K562 (cell line): ENCODE results near the gene USP28. TPM values are rescaled to one million over a fixed set of nuclear protein-coding genes. Genes with fewer than 3 reads are reported as not detected.

ENCODE experiments used
- BCL6 ChIP-seq: fragments of 250-450 bp; sonication (Bioruptor Pico); IDR thresholded peaks from 2 replicates; pipeline ENCODE4 v1.4.0; 2020
- CBX1 ChIP-seq: sonication (generic); IDR thresholded peaks from 2 replicates; pipeline ENCODE4 v1.6.1; 2016; ENCODE audit warnings: antibody characterized with exemption, low read depth, mild to moderate bottlenecking
- CC2D1A ChIP-seq: fragments of 450-650 bp; IDR thresholded peaks from 2 replicates; pipeline ENCODE4 v1.6.1; 2017; ENCODE audit warnings: mild to moderate bottlenecking
- CXXC5 ChIP-seq: fragments of 250-450 bp; sonication (Bioruptor Pico); IDR thresholded peaks from 2 replicates; pipeline ENCODE4 v1.8.0; 2022; ENCODE audit warnings: inconsistent platforms, mild to moderate bottlenecking, moderate library complexity
- DMBX1 ChIP-seq: fragments of 250-450 bp; sonication (Bioruptor Pico); IDR thresholded peaks from 2 replicates; pipeline ENCODE4 v1.8.0; 2022; ENCODE audit warnings: inconsistent platforms, mild to moderate bottlenecking, moderate library complexity, borderline replicate concordance
- GTF3C2 ChIP-seq: IDR thresholded peaks from 3 replicates; pipeline ENCODE4 v1.6.1; 2011; ENCODE audit warnings: borderline replicate concordance, mild to moderate bottlenecking, moderate library complexity; ENCODE audit not compliant: insufficient read length; ENCODE audit errors: extremely low read depth
- HCFC1 ChIP-seq: IDR thresholded peaks from 2 replicates; pipeline ENCODE4 v1.6.1; 2012; ENCODE audit warnings: low read depth, low read length, improper control_type of control experiment
- HNRNPK ChIP-seq: fragments of 200-400 bp; formaldehyde crosslinking; IDR thresholded peaks from one replicate; pipeline ENCODE4 v1.6.1; 2018; ENCODE audit warnings: mild to moderate bottlenecking, low read depth, low read length; ENCODE audit not compliant: poor library complexity, severe bottlenecking
- JUNB ChIP-seq: fragments of 450-650 bp; formaldehyde crosslinking; conservative IDR thresholded peaks from 2 replicates; pipeline ENCODE4 v1.4.0; 2020; ENCODE audit warnings: mild to moderate bottlenecking
- LEF1 ChIP-seq: fragments of 450-650 bp; IDR thresholded peaks from 2 replicates; pipeline ENCODE4 v1.6.1; 2016; ENCODE audit warnings: mild to moderate bottlenecking
- MAZ ChIP-seq, 2 experiments: fragments of 450-650 bp in 1 of 2; sonication (generic) in 1 of 2; formaldehyde crosslinking; IDR thresholded peaks in 1 of 2; conservative IDR thresholded peaks in 1 of 2; 2 replicates each; pipeline versions ENCODE4 v1.4.0 to v1.5.0; 2020; ENCODE audit warnings: mild to moderate bottlenecking in 1 of 2, missing genetic modification reagents in 1 of 2
- MTA3 ChIP-seq: fragments of 450-650 bp; formaldehyde crosslinking; IDR thresholded peaks from 2 replicates; pipeline ENCODE4 v1.6.1; 2017; ENCODE audit warnings: mild to moderate bottlenecking, borderline replicate concordance
- NFRKB ChIP-seq: fragments of 450-650 bp; IDR thresholded peaks from 2 replicates; pipeline ENCODE4 v1.6.1; 2016; ENCODE audit warnings: low read depth
- PTTG1 ChIP-seq: fragments of 450-650 bp; IDR thresholded peaks from 2 replicates; pipeline ENCODE4 v1.6.1; 2016; ENCODE audit warnings: low read depth, mild to moderate bottlenecking, missing genetic modification characterization, missing compliant biosample characterization
- RAD21 ChIP-seq, 2 experiments: fragments of 250-450 bp in 1 of 2; fragments of 450-650 bp in 1 of 2; sonication (Bioruptor Pico) in 1 of 2; formaldehyde crosslinking in 1 of 2; IDR thresholded peaks in 1 of 2; conservative IDR thresholded peaks in 1 of 2; 2 replicates each; pipeline versions ENCODE4 v1.4.0 to v1.8.0; 2020 to 2022; ENCODE audit warnings: mild to moderate bottlenecking in 2 of 2, moderate library complexity in 1 of 2
- SUPT5H ChIP-seq: fragments of 450-650 bp; IDR thresholded peaks from 2 replicates; pipeline ENCODE4 v1.6.1; 2016
- TEAD2 ChIP-seq: fragments of 450-650 bp; IDR thresholded peaks from 2 replicates; pipeline ENCODE4 v1.6.1; 2016; ENCODE audit warnings: missing genetic modification characterization, control low read depth, missing compliant biosample characterization
- ZBED1 ChIP-seq: IDR thresholded peaks from 2 replicates; pipeline ENCODE4 v1.6.1; 2014
- ZBTB33 ChIP-seq: sonication (generic); formaldehyde crosslinking; IDR thresholded peaks from 2 replicates; pipeline ENCODE4 v1.8.1; 2023; ENCODE audit warnings: mild to moderate bottlenecking, missing genetic modification reagents
- ZNF134 ChIP-seq: fragments of 250-450 bp; sonication (Bioruptor Pico); conservative IDR thresholded peaks from 2 replicates; pipeline ENCODE4 v1.4.0; 2020
- ZNF146 ChIP-seq: IDR thresholded peaks from one replicate; pipeline ENCODE4 v1.6.1; 2018; ENCODE audit warnings: missing compliant biosample characterization; ENCODE audit not compliant: unreplicated experiment
- ZNF24 ChIP-seq: fragments of 450-650 bp; IDR thresholded peaks from 2 replicates; pipeline ENCODE4 v1.6.1; 2016
- ZNF347 ChIP-seq: fragments of 450-650 bp; formaldehyde crosslinking; IDR thresholded peaks from 2 replicates; pipeline ENCODE4 v1.4.0; 2020; ENCODE audit warnings: low read depth, mild to moderate bottlenecking, moderate library complexity
- ZNF408 ChIP-seq: fragments of 250-450 bp; sonication (Bioruptor Pico); IDR thresholded peaks from 2 replicates; pipeline ENCODE4 v1.4.0; 2020; ENCODE audit warnings: low read depth, mild to moderate bottlenecking, moderate library complexity
- ZNF717 ChIP-seq: fragments of 250-450 bp; sonication (Bioruptor Pico); IDR thresholded peaks from 2 replicates; pipeline ENCODE4 v1.5.0; 2021
- polyA plus RNA-seq, 8 experiments: library from polyadenylated mRNA; depleted of rRNA in 4 of 8; stranded (reverse) in 5 of 8; unstranded in 3 of 8; fragments of >200 nt; fragmentation: Nextera tagmentation in 2 of 8; fragmentation: Illumina TruSeq in 1 of 8; extraction: Ambion mirVana in 2 of 8; extraction: Trizol in 1 of 8; gene quantifications; 2 replicates each; pipeline versions ENCODE4 v1.2.1 to v1.2.3, GENCODE V29; 2011 to 2014; ENCODE audit warnings: inconsistent platforms in 1 of 8, missing spikeins in 1 of 8
- total RNA-seq, 7 experiments: library from RNA; depleted of rRNA in 6 of 7; stranded (reverse); fragments of >200 nt in 6 of 7; fragmentation: Illumina TruSeq in 2 of 7; extraction: Trizol in 2 of 7; gene quantifications; 2 replicates each; pipeline versions ENCODE4 v1.2.1 to v1.2.3, GENCODE V29; 2011 to 2021; ENCODE audit warnings: low replicate concordance in 1 of 7

The USP28 gene
- total and polyA plus RNA-seq, 9 of the 15 experiments (the other 6 are each of a cell fraction or from before 2014, with no cell fraction given): 3.7 to 42.7 (median 20.3) TPM

- TF ChIP-seq GTF3C2 (no peak), MAZ (CRISPR knock-in tag; conservative IDR thresholded peaks at IDR 0.05 in 1 of 2, IDR thresholded peaks at IDR 0.05 in 1 of 2) (0 out of 4 replicates have a peak, but pooled peaks of 1 of the 2 experiments have one; percentile 55), RAD21 (CRISPR knock-in tag; conservative IDR thresholded peaks at IDR 0.05 in 1 of 2, IDR thresholded peaks at IDR 0.05 in 1 of 2) (peak; percentile 27 to 39; a peak in 3 of 4 replicates), ZBED1 (no peak), ZNF347 (no peak), MTA3 (peak; percentile 98), ZNF146 (CRISPR knock-in tag) (no peak), CBX1 (no peak), ZBTB33 (no peak), CXXC5 (CRISPR knock-in tag) (peak; percentile 95), ZNF134 (no peak), TEAD2 (tag) (no peak), PTTG1 (no peak), SUPT5H (peak; percentile 87), CC2D1A (no peak), JUNB (no peak), HNRNPK (no peak), NFRKB (no peak; the same call in 1 of the 2 replicates), LEF1 (no peak), ZNF408 (CRISPR knock-in tag) (no peak), DMBX1 (CRISPR knock-in tag) (no peak), BCL6 (CRISPR knock-in tag) (no peak), ZNF24 (no peak), ZNF717 (CRISPR knock-in tag) (no peak), HCFC1 (peak; percentile 97)
Observed at GRCh38 chr11:113773416-113774173, 101.8 kb downstream of the USP28 start, which contains the start of gene ZW10 (continued).
